Ureter (tissue), 1 donor: ENCODE measurements around the gene ANKRD6. TPM values are rescaled to one million over a fixed set of nuclear protein-coding genes. Genes with fewer than 3 reads are reported as not detected.

Source experiments
- DNase-seq: peaks from one replicate; pipeline ENCODE4 v3.0.0-alpha.2; 2020; ENCODE audit warnings: low spot score
- total RNA-seq: library from RNA; stranded (reverse); gene quantifications from one replicate; pipeline ENCODE4 v1.2.4, GENCODE V29; 2023
- donor health status: DM: yes; HTN: yes; CAD: no.

ANKRD6 gene
- total RNA-seq, 1 donor from 2014 or later = 34.3 TPM

GRCh38 chr6:89471287-89471867, 38.4 kb downstream of the ANKRD6 start:
- DNase-seq = no peak

- DNase-seq = no peak
Observed at GRCh38 chr6:89475101-89475500, 42.1 kb downstream of the ANKRD6 start.

GRCh38 chr6:89475634-89476033, 42.7 kb downstream of the ANKRD6 start:
- DNase-seq = no peak

- no peak for DNase-seq
Observed at GRCh38 chr6:89479897-89480296, 46.9 kb downstream of the ANKRD6 start.

GRCh38 chr6:89481695-89482094, 48.7 kb downstream of the ANKRD6 start:
- DNase-seq = no peak

GRCh38 chr6:89482126-89482525, 49.2 kb downstream of the ANKRD6 start:
- no peak for DNase-seq

- DNase-seq = no peak
Observed at GRCh38 chr6:89483111-89483720, 50.3 kb downstream of the ANKRD6 start.

- no peak for DNase-seq
Observed at GRCh38 chr6:89485320-89485719, 52.4 kb downstream of the ANKRD6 start.

- DNase-seq = no peak
Observed at GRCh38 chr6:89487864-89488263, 54.9 kb downstream of the ANKRD6 start.

GRCh38 chr6:89488438-89488837, 55.5 kb downstream of the ANKRD6 start:
- DNase-seq = no peak

- DNase-seq = no peak
Observed at GRCh38 chr6:89489078-89489477, 56.1 kb downstream of the ANKRD6 start.

- no peak for DNase-seq
Observed at GRCh38 chr6:89492025-89492640, 59.2 kb downstream of the ANKRD6 start.

GRCh38 chr6:89494131-89494793, 61.3 kb downstream of the ANKRD6 start:
- no peak for DNase-seq

GRCh38 chr6:89495961-89496535, 63.1 kb downstream of the ANKRD6 start:
- DNase-seq = no peak

- no peak for DNase-seq
Observed at GRCh38 chr6:89500611-89501010, 67.7 kb downstream of the ANKRD6 start.

- no peak for DNase-seq
Observed at GRCh38 chr6:89501222-89501621, 68.3 kb downstream of the ANKRD6 start.

GRCh38 chr6:89501753-89502152, 68.8 kb downstream of the ANKRD6 start:
- DNase-seq = no peak

- DNase-seq = no peak
Observed at GRCh38 chr6:89503641-89504040, 70.7 kb downstream of the ANKRD6 start.

- DNase-seq = no peak
Observed at GRCh38 chr6:89505847-89506246, 72.9 kb downstream of the ANKRD6 start.

GRCh38 chr6:89506716-89507617, 74.0 kb downstream of the ANKRD6 start:
- no peak for DNase-seq

GRCh38 chr6:89508755-89509563, 76.0 kb downstream of the ANKRD6 start:
- no peak for DNase-seq
